HG03060 (cell line): Measurements from ENCODE around the gene CD44.

Source experiments
- ATAC-seq: cut with Tn5 transposase; IDR thresholded peaks from one replicate; pipeline ENCODE4 v1.9.1; 2021; ENCODE audit warnings: low read depth, moderate number of reproducible peaks; ENCODE audit not compliant: unreplicated experiment

CD44 gene

GRCh38 chr11:35136311-35136710 lies 2.7 kb upstream of the CD44 start:
- ATAC-seq, result no peak

GRCh38 chr11:35138058-35138457 lies 913 bp upstream of the CD44 start:
- no peak for ATAC-seq

DNA sequence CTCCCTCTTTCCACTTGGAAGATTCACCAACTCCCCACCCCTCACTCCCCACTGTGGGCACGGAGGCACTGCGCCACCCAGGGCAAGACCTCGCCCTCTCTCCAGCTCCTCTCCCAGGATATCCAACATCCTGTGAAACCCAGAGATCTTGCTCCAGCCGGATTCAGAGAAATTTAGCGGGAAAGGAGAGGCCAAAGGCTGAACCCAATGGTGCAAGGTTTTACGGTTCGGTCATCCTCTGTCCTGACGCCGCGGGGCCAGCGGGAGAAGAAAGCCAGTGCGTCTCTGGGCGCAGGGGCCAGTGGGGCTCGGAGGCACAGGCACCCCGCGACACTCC lies 397 bp upstream of the CD44 start:
- ATAC-seq, result no peak

- no peak for ATAC-seq
These were observed 831 bp downstream of the CD44 start for GRCh38 chr11:35139722-35140282.

DNA sequence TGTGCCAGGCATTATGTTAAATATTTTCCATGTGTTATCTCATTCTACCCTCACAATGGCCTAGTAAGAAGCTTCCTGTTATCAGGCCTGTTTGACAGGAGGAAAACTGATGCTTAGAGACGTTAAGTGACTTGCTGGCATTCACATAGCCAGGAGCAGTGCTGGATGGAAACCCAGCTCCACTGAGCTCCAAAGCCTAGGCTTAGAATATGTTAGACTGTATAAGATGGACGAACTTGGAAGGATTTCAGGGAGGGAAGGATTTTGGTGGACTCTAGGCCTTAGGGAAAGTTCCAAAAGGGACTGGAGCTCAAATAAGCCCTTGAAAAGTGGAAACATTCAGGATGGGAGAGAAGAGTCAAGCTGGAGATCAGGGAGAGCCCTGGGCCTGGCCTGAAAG lies 2.1 kb downstream of the CD44 start:
- no peak for ATAC-seq

GRCh38 chr11:35141571-35141971 lies 2.6 kb downstream of the CD44 start:
- ATAC-seq, result no peak

DNA sequence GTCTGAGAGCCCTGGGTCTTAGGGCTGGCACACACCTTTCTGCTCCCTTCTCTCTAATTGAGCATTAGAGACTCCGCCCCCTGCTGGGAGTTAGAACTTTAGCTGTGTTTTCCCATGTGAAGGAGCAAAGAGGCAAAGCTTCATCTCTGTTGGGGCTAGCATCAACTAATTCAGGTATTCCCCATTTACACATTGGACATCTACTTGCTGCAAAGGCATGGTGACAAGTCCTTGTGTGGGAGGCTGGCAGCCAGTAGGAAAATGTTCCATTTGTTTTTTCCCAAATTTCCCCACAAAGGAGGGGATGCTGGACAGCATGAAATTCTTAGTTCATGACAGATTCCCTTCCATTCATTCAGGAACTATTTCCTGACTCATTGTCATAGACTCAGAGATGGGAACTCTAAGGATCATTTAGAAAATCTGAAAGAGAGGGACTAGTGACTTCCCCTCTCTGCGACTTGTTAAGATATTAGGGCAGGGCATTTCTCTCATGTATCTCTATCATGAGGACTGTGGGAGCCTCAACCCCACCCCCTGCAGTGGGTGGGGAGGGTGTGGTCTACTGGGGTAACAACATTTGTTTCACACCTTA lies 3.6 kb downstream of the CD44 start:
- no peak for ATAC-seq

DNA sequence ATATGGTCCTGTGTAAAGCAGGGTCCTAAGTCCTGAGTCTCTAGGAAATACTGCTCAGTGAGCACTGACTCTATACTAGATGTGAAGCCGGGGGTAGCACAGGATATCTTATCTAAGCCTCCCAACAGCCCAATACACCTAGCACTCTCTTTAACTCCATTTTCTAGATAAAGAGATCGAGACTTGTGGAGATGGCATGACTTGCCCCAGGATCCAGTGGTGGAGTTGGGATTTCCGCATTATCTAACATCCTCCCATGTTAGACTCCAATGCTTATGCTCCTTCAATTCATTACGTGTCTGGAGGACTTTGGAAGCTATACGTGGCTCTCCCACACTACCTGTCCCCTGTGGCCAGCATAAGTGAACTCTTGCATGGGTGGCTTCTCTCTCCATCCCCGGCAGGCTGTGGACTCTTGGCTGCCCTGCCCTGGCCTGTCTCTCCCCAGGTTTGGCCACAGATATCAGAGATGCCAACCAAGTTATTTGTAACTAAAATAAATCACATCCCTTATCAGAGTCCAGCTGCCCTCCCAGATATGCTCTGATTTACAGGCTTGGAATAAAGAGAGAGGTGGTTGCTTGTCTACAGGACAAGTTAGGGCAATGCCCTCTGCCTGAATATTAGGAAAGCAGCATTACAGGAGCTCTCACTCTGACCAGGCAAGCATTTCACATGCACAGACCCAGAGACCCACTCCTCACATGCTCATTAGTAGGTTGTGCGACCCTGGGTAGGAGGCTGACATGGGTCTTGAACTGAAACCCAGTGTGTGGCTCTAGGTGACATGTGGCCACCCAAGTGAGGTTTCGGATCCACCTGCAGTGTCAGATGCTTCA lies 4.5 kb downstream of the CD44 start:
- ATAC-seq, result no peak

GRCh38 chr11:35144136-35144741 lies 5.3 kb downstream of the CD44 start:
- ATAC-seq, result peak; percentile 36

DNA sequence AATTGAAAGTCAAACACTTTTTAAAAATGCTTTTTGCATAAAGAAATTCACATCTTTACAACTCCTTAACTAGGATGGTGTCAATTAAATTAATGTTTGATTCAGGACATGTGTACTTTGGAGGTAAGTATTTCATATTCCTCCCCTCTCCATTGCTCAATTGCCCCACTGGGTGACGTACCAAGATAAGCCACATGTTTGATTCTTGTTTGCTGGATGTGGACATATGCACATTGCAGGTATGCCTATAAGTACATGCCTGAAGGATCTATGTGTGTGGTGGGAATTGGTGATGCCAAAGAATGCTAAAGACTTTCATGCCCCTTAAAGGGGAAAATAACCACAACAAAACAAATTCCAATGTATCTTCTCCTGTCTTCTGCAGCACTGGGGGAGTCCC lies 5.8 kb downstream of the CD44 start:
- no peak for ATAC-seq

- peak; percentile 56 for ATAC-seq
These were observed 6.3 kb downstream of the CD44 start for GRCh38 chr11:35145271-35145670.

GRCh38 chr11:35146074-35146521 lies 7.1 kb downstream of the CD44 start:
- peak; percentile 21 for ATAC-seq

GRCh38 chr11:35146711-35147110 lies 7.7 kb downstream of the CD44 start:
- ATAC-seq, result no peak

GRCh38 chr11:35147235-35147634 lies 8.3 kb downstream of the CD44 start:
- no peak for ATAC-seq

DNA sequence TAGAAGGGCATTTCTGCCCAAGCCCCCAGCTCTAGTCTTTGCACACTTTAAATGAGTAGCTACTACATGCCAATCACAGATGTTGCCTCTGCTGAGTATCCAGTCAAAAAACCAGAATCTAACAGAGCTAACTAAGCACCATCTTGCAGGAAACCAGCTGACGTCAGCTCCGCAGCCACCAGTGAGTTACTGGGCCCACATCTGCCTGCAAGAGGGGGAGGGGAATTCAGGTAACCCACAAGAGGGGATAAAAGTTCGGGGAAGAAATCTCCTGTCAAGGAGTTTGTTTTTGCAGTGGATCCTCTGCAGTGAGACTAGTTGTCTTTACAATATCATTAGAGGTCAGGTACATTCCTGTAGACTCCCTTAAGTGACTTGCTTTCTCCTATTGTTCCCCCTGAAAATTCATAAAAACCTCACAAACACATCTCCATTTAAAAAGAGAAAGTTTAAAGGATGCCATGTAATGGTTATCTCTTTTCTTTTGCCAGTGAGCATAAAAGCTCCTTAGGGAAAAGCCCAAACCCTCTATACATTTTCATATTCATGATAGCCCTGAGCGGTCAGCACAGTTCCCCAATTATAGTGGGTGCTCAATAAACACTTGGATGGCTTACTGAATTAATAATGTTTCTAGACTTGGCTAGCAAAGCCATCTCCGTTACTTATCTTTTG lies 9.3 kb downstream of the CD44 start:
- no peak for ATAC-seq

DNA sequence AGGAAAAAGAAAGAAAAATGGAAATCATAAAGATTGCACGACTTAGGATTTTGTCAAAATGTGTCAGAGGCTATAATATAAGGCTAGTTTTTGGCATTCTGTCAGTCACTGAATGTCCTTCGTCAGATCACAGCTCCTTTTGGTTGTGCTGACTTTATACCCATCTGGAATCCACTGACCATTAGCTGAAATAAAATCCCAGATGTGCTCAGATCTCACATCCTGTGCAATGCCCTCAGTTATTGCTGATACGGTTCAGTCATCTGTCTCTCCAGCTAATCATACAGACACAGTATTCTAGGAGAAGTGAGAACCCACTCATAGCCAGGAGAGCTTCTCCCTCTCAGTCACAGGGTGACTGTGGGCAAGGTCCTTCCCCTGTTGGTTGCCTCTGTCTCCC lies 11.5 kb downstream of the CD44 start:
- ATAC-seq, result no peak

DNA sequence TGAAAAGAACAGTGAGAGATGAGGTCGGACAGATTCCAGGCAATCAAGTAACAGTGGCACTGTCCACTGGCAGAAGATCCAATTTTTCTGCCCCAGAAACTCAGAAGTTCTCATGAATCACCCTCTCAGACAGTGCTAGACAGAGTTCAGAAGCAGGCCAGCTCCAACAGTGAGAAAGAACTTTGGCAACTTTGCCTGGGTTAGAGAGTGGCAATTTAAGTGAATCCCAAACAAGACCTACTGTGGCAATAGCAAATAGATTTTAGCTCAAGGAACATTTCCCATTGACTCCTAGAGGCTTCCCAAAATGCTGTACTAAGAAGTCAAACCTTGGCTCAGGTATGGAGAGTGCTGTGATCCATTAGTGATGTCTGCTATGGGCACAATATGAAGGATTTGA lies 12.3 kb downstream of the CD44 start:
- ATAC-seq, result no peak

DNA sequence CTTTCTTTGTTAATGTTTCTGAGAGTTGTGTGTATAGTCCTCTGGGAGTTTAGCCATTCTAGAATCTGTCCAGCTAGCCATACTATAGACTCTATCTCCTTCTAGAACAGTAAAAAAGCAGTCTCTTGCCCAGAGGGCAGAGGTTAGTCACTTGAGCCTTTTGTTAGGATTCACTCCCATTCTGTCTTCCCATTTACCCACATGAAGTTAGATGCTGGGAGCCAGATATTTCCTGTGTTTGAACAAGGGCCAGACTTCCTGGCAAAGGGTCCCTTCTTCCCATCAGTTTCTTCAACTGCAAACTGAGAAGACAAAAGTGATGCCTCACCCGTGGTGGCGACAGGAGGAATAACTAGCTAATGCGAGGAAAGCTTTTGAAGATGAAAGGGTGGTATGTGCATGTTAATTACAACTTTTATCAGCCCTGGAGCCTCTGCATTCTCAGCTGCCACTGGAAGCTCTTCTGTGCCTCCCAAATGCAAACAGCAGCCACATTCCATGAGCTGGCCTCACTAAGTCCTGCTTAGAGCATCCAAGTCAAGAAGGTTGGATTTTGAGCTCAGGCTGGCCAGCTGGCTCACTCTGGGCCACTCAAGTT lies 12.8 kb downstream of the CD44 start:
- ATAC-seq, result no peak

GRCh38 chr11:35152575-35152974 lies 13.6 kb downstream of the CD44 start:
- no peak for ATAC-seq

DNA sequence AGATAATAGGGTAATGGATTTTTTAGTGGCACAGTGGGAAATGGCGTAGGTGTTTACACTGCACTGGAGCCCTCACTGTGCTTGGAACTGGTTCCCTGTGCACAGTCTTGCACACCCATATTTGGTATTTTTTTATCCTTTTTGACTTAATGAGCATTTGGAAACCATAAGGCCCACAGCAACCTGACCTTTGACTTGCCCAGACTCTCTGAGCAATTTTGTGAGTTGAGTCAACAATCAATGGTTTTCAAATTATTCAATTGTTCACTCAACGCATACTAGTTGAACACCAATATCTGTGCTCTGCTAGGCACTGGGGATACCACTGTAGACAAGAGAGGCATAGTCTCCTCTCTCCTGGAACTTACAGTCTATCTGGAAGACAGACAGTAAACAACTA lies 14.3 kb downstream of the CD44 start:
- no peak for ATAC-seq

DNA sequence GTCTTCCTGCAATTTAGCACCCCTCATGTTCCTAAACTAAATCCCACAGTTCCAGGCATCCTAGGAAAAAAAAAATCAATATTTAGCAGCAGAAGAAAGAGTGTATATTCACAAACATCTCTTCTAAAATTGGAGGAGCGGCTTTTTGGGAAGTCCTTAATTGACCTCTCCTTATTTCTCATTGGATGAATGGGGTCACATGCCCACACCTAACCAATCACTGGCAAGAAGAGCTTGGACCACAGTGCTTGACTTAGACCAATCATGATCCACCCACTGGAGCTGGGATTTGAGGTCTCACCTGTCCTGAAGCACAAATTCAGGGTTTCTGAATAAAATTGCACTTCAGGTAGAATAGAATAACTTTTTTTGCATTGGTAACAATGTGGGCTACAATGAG lies 16.0 kb downstream of the CD44 start:
- no peak for ATAC-seq
